ENCODE data around the gene CROT.

CROT gene

GRCh38 chr7:87345166-87345927 lies at the start of gene CROT:
CROT (plus strand) TSS chr7:87345664; CDS start chr7:87349069, 3,405 bp downstream.
- in situ Hi-C loops (cut with MboI; ENCODE audit: low pct_unique_long_range_greater_than_20kb, low sequenced_read_pairs, unreplicated experiment): no loop called here
- no peak for TF ChIP-seq CTCF (IDR thresholded peaks at IDR 0.05; ENCODE audit: extremely low read depth, insufficient read depth, missing control alignments)
- DNase-seq (ENCODE audit: low spot score): peak; percentile 90

- DNase-seq (ENCODE audit: low spot score): no peak
- in situ Hi-C loops (cut with MboI; ENCODE audit: low pct_unique_long_range_greater_than_20kb, low sequenced_read_pairs, unreplicated experiment): loop anchor here (25.0 kb wide), 1 partner anchor 812 kb away; no protein-coding TSS in a partner anchor
- no peak for TF ChIP-seq CTCF (IDR thresholded peaks at IDR 0.05; ENCODE audit: extremely low read depth, insufficient read depth, missing control alignments)
Measured at GRCh38 chr7:87300756-87301155, 44.7 kb upstream of the CROT start.

GRCh38 chr7:87310790-87311419 lies 34.6 kb upstream of the CROT start:
- no peak for TF ChIP-seq CTCF (IDR thresholded peaks at IDR 0.05; ENCODE audit: extremely low read depth, insufficient read depth, missing control alignments)
- no peak for DNase-seq (ENCODE audit: low spot score)
- in situ Hi-C loops (cut with MboI; ENCODE audit: low pct_unique_long_range_greater_than_20kb, low sequenced_read_pairs, unreplicated experiment): loop anchor here (10.0 to 25.0 kb wide), 2 partner anchors 104 to 801 kb away; no protein-coding TSS in a partner anchor

GRCh38 chr7:87312215-87312865 lies 33.1 kb upstream of the CROT start:
- DNase-seq (ENCODE audit: low spot score): peak; percentile 58
- in situ Hi-C loops (cut with MboI; ENCODE audit: low pct_unique_long_range_greater_than_20kb, low sequenced_read_pairs, unreplicated experiment): loop anchor here (10.0 to 25.0 kb wide), 2 partner anchors 102 to 800 kb away; no protein-coding TSS in a partner anchor
- peak; percentile 97 for TF ChIP-seq CTCF (IDR thresholded peaks at IDR 0.05; ENCODE audit: extremely low read depth, insufficient read depth, missing control alignments)

- in situ Hi-C loops (cut with MboI; ENCODE audit: low pct_unique_long_range_greater_than_20kb, low sequenced_read_pairs, unreplicated experiment): loop anchor here (10.0 to 25.0 kb wide), 2 partner anchors 99 to 796 kb away; no protein-coding TSS in a partner anchor
- peak; percentile 30 for DNase-seq (ENCODE audit: low spot score)
Measured at GRCh38 chr7:87316097-87316700, 29.3 kb upstream of the CROT start.

More at GRCh38 chr7:87316097-87316700, 29.3 kb upstream of the CROT start:
- TF ChIP-seq CTCF (IDR thresholded peaks at IDR 0.05; ENCODE audit: extremely low read depth, insufficient read depth, missing control alignments): no peak
